ENCODE measurements around the gene KRTAP5-10.

KRTAP5-10 gene

DNA sequence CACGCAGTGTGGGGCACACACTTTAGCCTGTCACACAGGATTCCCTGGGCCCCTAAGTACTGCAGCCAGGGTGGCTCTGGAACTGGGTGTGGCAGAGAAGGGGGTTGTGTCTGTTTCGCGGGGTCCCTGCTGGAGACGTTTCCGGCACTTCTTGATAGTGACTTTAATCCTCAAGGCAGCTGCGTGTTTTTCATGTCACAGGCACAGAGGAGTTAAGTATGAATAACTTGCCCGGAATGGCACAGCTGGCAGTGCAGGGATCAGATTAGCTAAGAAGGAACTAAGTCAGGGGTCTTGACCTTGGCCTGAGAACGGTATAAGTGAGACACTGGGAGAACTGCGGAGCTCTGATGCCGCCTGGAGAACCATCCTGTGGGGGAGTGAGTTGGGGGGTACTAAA is 45.8 kb upstream of the KRTAP5-10 start (continued):
- TF ChIP-seq SETDB1 (IDR thresholded peaks at IDR 0.05; ENCODE audit: insufficient read length, low read length) (no peak), ZBTB20 (tag by site-specific recombination; IDR thresholded peaks at IDR 0.05) (no peak), ZNF560 (tag by site-specific recombination; IDR thresholded peaks at IDR 0.05; ENCODE audit: borderline replicate concordance) (no peak), ZNF580 (tag by site-specific recombination; IDR thresholded peaks at IDR 0.05) (no peak), PRDM2 (tag by site-specific recombination; IDR thresholded peaks at IDR 0.05; ENCODE audit: borderline replicate concordance) (no peak), ZNF521 (tag by site-specific recombination; IDR thresholded peaks at IDR 0.05) (no peak)

DNA sequence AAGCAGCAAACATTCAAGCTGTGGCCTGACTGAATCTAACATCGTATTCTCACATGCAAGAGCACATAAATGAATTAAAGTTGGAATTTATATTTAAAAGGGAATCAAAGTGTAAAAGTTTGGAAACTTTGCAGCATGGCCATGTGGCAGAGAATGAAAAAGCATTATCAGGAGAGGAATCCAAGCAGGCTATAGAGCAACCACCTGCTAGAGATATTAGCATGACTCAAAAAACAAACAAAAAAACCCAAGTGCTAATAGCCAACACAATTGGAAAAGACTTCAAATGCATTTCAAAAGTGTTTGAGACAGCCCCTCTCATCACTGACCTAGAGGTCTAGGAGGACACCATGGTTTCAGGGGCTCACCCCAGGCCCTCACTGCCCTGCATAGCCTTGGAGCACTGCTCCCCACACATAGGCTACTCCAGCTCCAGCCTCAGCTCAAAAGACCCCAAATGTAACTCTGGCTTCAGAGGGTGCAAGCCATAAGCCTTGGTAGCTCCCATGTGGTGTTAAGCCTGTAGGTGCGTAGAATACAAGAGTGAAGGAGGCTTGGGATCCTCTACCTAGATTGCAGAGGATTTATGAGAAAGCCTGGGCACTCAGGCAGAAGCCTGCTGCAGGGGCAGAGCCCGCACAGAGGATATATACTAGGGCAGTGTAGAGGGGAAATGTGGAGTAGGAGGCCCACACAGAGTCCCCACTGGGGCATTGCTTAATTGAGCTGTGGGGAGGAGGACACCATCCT is 40.0 kb upstream of the KRTAP5-10 start:
- TF ChIP-seq HIC1 (tag by site-specific recombination; IDR thresholded peaks at IDR 0.05) (no peak), ZNF24 (tag by site-specific recombination; IDR thresholded peaks at IDR 0.05) (no peak), ZNF366 (tag by site-specific recombination; conservative IDR thresholded peaks at IDR 0.05) (no peak), ZFP41 (tag by site-specific recombination; IDR thresholded peaks at IDR 0.05; ENCODE audit: borderline replicate concordance) (no peak), ZNF311 (tag by site-specific recombination; IDR thresholded peaks at IDR 0.05; ENCODE audit: borderline replicate concordance) (no peak), ZNF362 (tag by site-specific recombination; IDR thresholded peaks at IDR 0.05) (no peak), ZNF202 (tag by site-specific recombination; IDR thresholded peaks at IDR 0.05; ENCODE audit: borderline replicate concordance) (no peak), RBAK (tag by site-specific recombination; IDR thresholded peaks at IDR 0.05) (no peak), ZBTB48 (tag by site-specific recombination; IDR thresholded peaks at IDR 0.05) (no peak)
- no peaks in the 10 kb centered on the region for H3K36me3 ChIP-seq (ENCODE audit: control insufficient read depth in 2 of 2, insufficient read depth in 1 of 2, low read length in 2 of 2)
- CTCF ChIA-PET, result no interaction called here
- no peaks in the 10 kb centered on the region for H3K9me3 ChIP-seq (ENCODE audit: control insufficient read depth, insufficient read depth, low read depth, low read length)
- H3K4me1 ChIP-seq (ENCODE audit: control insufficient read depth, insufficient read depth, low read length), result no peaks in the 10 kb centered on the region
- H3K4me3 ChIP-seq (ENCODE audit: low read depth, low read length), result no peak overlapping the region
- H3K27ac ChIP-seq (ENCODE audit: extremely low read depth, low read depth, low read length), result no peak overlapping the region
- POLR2A ChIA-PET, result no interaction called here
